ENCODE data around the gene NADSYN1.

GRCh38 chr11:71420455-71421241 is 32.4 kb upstream of the NADSYN1 start:
- peak in 2 of 3 experiments; percentile 41 to 48 for TF ChIP-seq CTCF (IDR thresholded peaks at IDR 0.05)
- no peak for TF ChIP-seq POLR2A (IDR thresholded peaks at IDR 0.05)
